ENCODE measurements around the gene FOXN1. TPM values are rescaled to one million over a fixed set of nuclear protein-coding genes. Genes with fewer than 3 reads are reported as not detected.

Gene FOXN1
- total RNA-seq, 1 experiment from 2014 or later = not detected

GRCh38 chr17:28552176-28552999 is 46.2 kb downstream of the FOXN1 start, which contains the start of gene UNC119 (continued):
- TF ChIP-seq USF1 (CRISPR knock-in tag; IDR thresholded peaks at IDR 0.05) (0 out of 2 replicates have a peak, but pooled peaks have one; percentile 21), GRHL2 (CRISPR knock-in tag; IDR thresholded peaks at IDR 0.05; ENCODE audit: insufficient replicate concordance, severe bottlenecking) (no peak), ZMAT4 (CRISPR knock-in tag; IDR thresholded peaks at IDR 0.05) (no peak), ZNF138 (CRISPR knock-in tag; conservative IDR thresholded peaks at IDR 0.05) (no peak), HMGXB4 (CRISPR knock-in tag; IDR thresholded peaks at IDR 0.05) (peak; percentile 33; the same call in 1 of the 2 replicates), FOXJ3 (CRISPR knock-in tag; IDR thresholded peaks at IDR 0.05; ENCODE audit: borderline replicate concordance) (no peak), ELF4 (CRISPR knock-in tag; IDR thresholded peaks at IDR 0.05; ENCODE audit: low read depth) (peak; percentile 77; the same call in 1 of the 2 replicates), OVOL2 (CRISPR knock-in tag; IDR thresholded peaks at IDR 0.05; ENCODE audit: borderline replicate concordance) (no peak), ZNF263 (CRISPR knock-in tag; IDR thresholded peaks at IDR 0.05; ENCODE audit: low read depth) (no peak), ATF2 (CRISPR knock-in tag; IDR thresholded peaks at IDR 0.05; ENCODE audit: borderline replicate concordance, low read depth) (0 out of 2 replicates have a peak, but pooled peaks have one; percentile 22), SP1 (CRISPR knock-in tag; conservative IDR thresholded peaks at IDR 0.05) (peak; percentile 57; the same call in 1 of the 2 replicates), FOXK1 (CRISPR knock-in tag; IDR thresholded peaks at IDR 0.05) (no peak)
- TF ChIP-seq, protein P1, sequence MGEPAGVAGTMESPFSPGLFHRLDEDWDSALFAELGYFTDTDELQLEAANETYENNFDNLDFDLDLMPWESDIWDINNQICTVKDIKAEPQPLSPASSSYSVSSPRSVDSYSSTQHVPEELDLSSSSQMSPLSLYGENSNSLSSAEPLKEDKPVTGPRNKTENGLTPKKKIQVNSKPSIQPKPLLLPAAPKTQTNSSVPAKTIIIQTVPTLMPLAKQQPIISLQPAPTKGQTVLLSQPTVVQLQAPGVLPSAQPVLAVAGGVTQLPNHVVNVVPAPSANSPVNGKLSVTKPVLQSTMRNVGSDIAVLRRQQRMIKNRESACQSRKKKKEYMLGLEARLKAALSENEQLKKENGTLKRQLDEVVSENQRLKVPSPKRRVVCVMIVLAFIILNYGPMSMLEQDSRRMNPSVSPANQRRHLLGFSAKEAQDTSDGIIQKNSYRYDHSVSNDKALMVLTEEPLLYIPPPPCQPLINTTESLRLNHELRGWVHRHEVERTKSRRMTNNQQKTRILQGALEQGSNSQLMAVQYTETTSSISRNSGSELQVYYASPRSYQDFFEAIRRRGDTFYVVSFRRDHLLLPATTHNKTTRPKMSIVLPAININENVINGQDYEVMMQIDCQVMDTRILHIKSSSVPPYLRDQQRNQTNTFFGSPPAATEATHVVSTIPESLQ (CRISPR knock-in tag; IDR thresholded peaks at IDR 0.05) = 0 out of 2 replicates have a peak, but pooled peaks have one; percentile 56
- TF ChIP-seq, protein P2, sequence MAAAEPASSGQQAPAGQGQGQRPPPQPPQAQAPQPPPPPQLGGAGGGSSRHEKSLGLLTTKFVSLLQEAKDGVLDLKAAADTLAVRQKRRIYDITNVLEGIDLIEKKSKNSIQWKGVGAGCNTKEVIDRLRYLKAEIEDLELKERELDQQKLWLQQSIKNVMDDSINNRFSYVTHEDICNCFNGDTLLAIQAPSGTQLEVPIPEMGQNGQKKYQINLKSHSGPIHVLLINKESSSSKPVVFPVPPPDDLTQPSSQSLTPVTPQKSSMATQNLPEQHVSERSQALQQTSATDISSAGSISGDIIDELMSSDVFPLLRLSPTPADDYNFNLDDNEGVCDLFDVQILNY (CRISPR knock-in tag; IDR thresholded peaks at IDR 0.05) = 0 out of 2 replicates have a peak, but pooled peaks have one; percentile 28
- TF ChIP-seq, protein P3, sequence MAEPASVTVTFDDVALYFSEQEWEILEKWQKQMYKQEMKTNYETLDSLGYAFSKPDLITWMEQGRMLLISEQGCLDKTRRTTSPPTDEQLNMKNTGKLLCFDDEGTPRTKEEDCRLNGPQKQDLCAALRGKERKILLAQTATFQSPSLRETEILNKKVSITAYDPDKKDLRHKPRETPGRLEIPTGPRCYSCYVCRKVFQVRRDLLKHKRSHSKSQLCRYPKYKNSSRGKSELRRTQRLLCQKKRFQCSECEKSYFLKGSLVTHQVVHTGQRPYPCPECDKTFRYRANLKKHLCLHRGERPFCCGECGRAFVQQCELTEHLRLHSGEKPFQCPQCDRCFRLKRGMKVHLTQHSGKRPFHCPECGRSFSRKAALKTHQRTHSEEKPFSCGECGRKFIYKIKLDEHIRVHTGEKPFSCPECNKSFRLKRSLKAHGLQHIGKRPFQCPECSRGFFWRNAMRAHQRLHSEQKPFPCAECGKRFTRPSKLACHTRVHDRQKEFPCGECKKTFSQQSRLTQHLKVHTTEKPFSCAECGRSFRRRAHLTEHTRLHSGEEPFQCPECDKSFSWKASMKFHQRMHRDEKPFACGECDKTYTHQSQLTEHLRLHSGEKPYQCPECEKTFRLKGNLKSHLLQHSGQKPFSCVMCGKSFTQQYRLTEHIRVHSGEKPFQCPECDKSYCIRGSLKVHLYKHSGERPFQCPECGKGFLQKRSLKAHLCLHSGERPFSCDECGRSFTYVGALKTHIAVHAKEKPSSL (CRISPR knock-in tag; conservative IDR thresholded peaks at IDR 0.05) = no peak

Measured in WTC11 (cell line).